ENCODE measurements around the gene ZHX3. TPM values are rescaled to one million over a fixed set of nuclear protein-coding genes. Genes with fewer than 3 reads are reported as not detected.

ZHX3 gene
- total and polyA plus RNA-seq, 11 donors: 10.9 to 43.9 (median 32.3) TPM

- H3K4me1 ChIP-seq: peaks cover 6 to 61% (median 29%) of the 10 kb centered on the region in 12 donors
- no peak for TF ChIP-seq POLR2A (IDR thresholded peaks at IDR 0.05)
- TF ChIP-seq, protein P1, sequence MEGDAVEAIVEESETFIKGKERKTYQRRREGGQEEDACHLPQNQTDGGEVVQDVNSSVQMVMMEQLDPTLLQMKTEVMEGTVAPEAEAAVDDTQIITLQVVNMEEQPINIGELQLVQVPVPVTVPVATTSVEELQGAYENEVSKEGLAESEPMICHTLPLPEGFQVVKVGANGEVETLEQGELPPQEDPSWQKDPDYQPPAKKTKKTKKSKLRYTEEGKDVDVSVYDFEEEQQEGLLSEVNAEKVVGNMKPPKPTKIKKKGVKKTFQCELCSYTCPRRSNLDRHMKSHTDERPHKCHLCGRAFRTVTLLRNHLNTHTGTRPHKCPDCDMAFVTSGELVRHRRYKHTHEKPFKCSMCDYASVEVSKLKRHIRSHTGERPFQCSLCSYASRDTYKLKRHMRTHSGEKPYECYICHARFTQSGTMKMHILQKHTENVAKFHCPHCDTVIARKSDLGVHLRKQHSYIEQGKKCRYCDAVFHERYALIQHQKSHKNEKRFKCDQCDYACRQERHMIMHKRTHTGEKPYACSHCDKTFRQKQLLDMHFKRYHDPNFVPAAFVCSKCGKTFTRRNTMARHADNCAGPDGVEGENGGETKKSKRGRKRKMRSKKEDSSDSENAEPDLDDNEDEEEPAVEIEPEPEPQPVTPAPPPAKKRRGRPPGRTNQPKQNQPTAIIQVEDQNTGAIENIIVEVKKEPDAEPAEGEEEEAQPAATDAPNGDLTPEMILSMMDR (IDR thresholded peaks at IDR 0.05): no peak
- intact Hi-C loops (cut with DNase I): loop anchor here in 2 of 10 donors (5.0 kb wide), 2 partner anchors 39 to 44 kb away; partner anchors contain the start of gene ZHX3 (in 1 of the 2)
- H3K27ac ChIP-seq: peak overlapping the region in 5 of 12 donors; percentile 6 to 80 (median 70)
- H3K4me3 ChIP-seq: no peak overlapping the region
- no peak for DNase-seq
- no peaks in the 10 kb centered on the region for H3K27me3 ChIP-seq
- ATAC-seq: no peak
- H3K9me3 ChIP-seq: no peaks in the 10 kb centered on the region
- peaks cover 0 to 6% (median 2%) of the 10 kb centered on the region in 9 donors for H3K36me3 ChIP-seq
Observed at GRCh38 chr20:41273445-41273844, 44.1 kb downstream of the ZHX3 start.

GRCh38 chr20:41272339-41272738 is 45.2 kb downstream of the ZHX3 start:
- ATAC-seq (no peak), DNase-seq (no peak)
- H3K9me3 ChIP-seq: no peaks in the 10 kb centered on the region
- H3K4me3 ChIP-seq: no peak overlapping the region
- H3K27me3 ChIP-seq: no peaks in the 10 kb centered on the region
- WGBS, 4 donors: 91 to 98% (median 97%) methylated on average over 1 of the region's 1 CpG
- peaks cover 6 to 60% (median 29%) of the 10 kb centered on the region in 12 donors for H3K4me1 ChIP-seq
- peak overlapping the region in 1 of 12 donors; percentile 29 for H3K27ac ChIP-seq
- peaks cover 0 to 17% (median 10%) of the 10 kb centered on the region in 9 donors for H3K36me3 ChIP-seq
- no peak for TF ChIP-seq POLR2A (IDR thresholded peaks at IDR 0.05)
- TF ChIP-seq, protein P1 (IDR thresholded peaks at IDR 0.05): no peak
- intact Hi-C loops (cut with DNase I): loop anchor here in 2 of 10 donors (5.0 kb wide), 2 partner anchors 40 to 45 kb away; partner anchors contain the start of gene ZHX3 (in 1 of the 2)

GRCh38 chr20:41268917-41269652 is 48.4 kb downstream of the ZHX3 start:
- Histone ChIP-seq H3K36me3 (peaks cover 0 to 25% (median 16%) of the 10 kb centered on the region in 9 donors), H3K4me3 (no peak overlapping the region), H3K27ac (peak overlapping the region in 3 of 12 donors; percentile 16 to 44 (median 20)), H3K9me3 (no peaks in the 10 kb centered on the region), H3K4me1 (peaks cover 0 to 31% (median 14%) of the 10 kb centered on the region in 12 donors), H3K27me3 (no peaks in the 10 kb centered on the region)
- no peak for ATAC-seq
- intact Hi-C loops (cut with DNase I): no loop called here
- 60 to 75% (median 69%) methylated on average over 4 of the region's 4 CpGs for WGBS, 4 donors
- TF ChIP-seq, protein P1 (IDR thresholded peaks at IDR 0.05): no peak
- TF ChIP-seq POLR2A (IDR thresholded peaks at IDR 0.05): no peak
- DNase-seq: no peak

DNA sequence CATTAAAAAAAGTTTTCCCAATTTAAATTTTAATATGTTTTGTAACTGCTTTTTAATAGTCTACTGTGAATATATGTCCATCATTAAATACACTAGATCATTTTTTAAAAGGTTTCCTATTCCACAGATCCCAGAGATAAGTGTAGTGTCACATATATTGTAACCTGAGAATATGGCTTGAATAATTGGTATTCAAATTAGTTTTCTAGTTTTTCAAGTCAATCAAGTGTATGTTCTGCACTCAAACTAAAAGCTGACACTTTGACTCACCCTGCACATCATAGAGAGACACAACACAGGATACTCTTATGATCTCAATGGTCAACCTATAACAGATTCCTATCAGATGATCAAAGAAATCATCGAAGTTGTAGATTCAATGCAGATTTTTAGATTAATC is 49.1 kb downstream of the ZHX3 start:
- DNase-seq (no peak), ATAC-seq (no peak)
- TF ChIP-seq POLR2A (IDR thresholded peaks at IDR 0.05): no peak
- TF ChIP-seq, protein P1 (IDR thresholded peaks at IDR 0.05): no peak
- Histone ChIP-seq H3K36me3 (peaks cover 0 to 25% (median 16%) of the 10 kb centered on the region in 9 donors), H3K27ac (no peak overlapping the region), H3K4me1 (peaks cover 0 to 24% (median 9%) of the 10 kb centered on the region in 12 donors), H3K27me3 (no peaks in the 10 kb centered on the region), H3K4me3 (no peak overlapping the region), H3K9me3 (no peaks in the 10 kb centered on the region)
- WGBS, 4 donors: 86 to 92% (median 91%) methylated on average over 1 of the region's 1 CpG
- intact Hi-C loops (cut with DNase I): no loop called here

Measured in heart left ventricle (tissue), 16 donors.